H1 (cell line): ENCODE measurements around the gene ACTA2. TPM values are rescaled to one million over a fixed set of nuclear protein-coding genes. Genes with fewer than 3 reads are reported as not detected.

Experiments
- CTCF ChIA-PET: fragments of 300-600 bp; sonication (Branson Sonifier 250); formaldehyde crosslinking; loops from one replicate; lab custom pipeline; 2021; ENCODE audit not compliant: partially characterized antibody; lab: Charles Lee
- POLR2A ChIA-PET: fragments of 300-600 bp; sonication (Branson Sonifier 250); formaldehyde crosslinking; loops from one replicate; lab custom pipeline; 2021; ENCODE audit warnings: inconsistent platforms; ENCODE audit not compliant: partially characterized antibody; lab: Charles Lee
- DNase-seq, 2 experiments: peaks; one replicate each; pipeline versions ENCODE4 v3.0.0 to v3.0.0-alpha.2; 2010 to 2022; ENCODE audit warnings: low spot score in 2 of 2, low read depth in 1 of 2, mixed read lengths in 1 of 2
- FAIRE-seq: peaks from 2 replicates; lab custom pipeline; 2011; peaks lifted over from hg19 to GRCh38; lab: Jason Lieb, UNC
- H2AFZ ChIP-seq: 2 replicates; pipeline ENCODE4 v1.8.1; 2012; ENCODE audit warnings: low read length, inconsistent platforms
- H2AK5ac ChIP-seq: 2 replicates; pipeline ENCODE4 v1.6.1; 2013; ENCODE audit warnings: low read depth, low read length
- H2BK120ac ChIP-seq: replicated peaks from 2 replicates; pipeline ENCODE3; 2013; ENCODE audit warnings: low read depth, low read length, inconsistent platforms
- H2BK12ac ChIP-seq: 2 replicates; pipeline ENCODE4 v1.6.1; 2013; ENCODE audit warnings: low read depth, low read length
- H2BK15ac ChIP-seq: 2 replicates; pipeline ENCODE4 v1.6.1; 2013; ENCODE audit warnings: low read length
- H2BK20ac ChIP-seq: 2 replicates; pipeline ENCODE4 v1.6.1; 2013; ENCODE audit warnings: low read length
- H2BK5ac ChIP-seq: 2 replicates; pipeline ENCODE4 v1.6.1; 2013; ENCODE audit warnings: low read depth, low read length
- H3K14ac ChIP-seq: 2 replicates; pipeline ENCODE4 v1.6.1; 2013; ENCODE audit warnings: inconsistent platforms; ENCODE audit not compliant: insufficient read length
- H3K18ac ChIP-seq: 2 replicates; pipeline ENCODE4 v1.6.1; 2013; ENCODE audit warnings: low read length; ENCODE audit errors: extremely low read depth
- H3K23ac ChIP-seq: 2 replicates; pipeline ENCODE4 v1.6.1; 2013; ENCODE audit warnings: inconsistent platforms; ENCODE audit not compliant: insufficient read length
- H3K23me2 ChIP-seq: 2 replicates; pipeline ENCODE4 v1.6.1; 2013; ENCODE audit warnings: low read depth, low read length
- H3K27ac ChIP-seq: 2 replicates; pipeline ENCODE4 v1.6.1; 2011; ENCODE audit warnings: low read depth, low read length, inconsistent platforms
- H3K27me3 ChIP-seq, 4 experiments: replicated peaks in 1 of 4; 1 replicate in 1 of 4; 2 replicates in 3 of 4; pipeline versions ENCODE4 v1.6.1 to v1.8.1; 2011 to 2013; ENCODE audit warnings: low read length in 3 of 4, mild to moderate bottlenecking in 3 of 4, inconsistent platforms in 2 of 4, mixed read lengths in 2 of 4, moderate library complexity in 1 of 4; ENCODE audit not compliant: control insufficient read depth in 3 of 4, insufficient read depth in 3 of 4; ENCODE audit errors: extremely low read depth in 1 of 4
- H3K36me3 ChIP-seq, 4 experiments: 2 replicates each; pipeline versions ENCODE4 v1.6.1 to v1.8.1; 2011 to 2013; ENCODE audit warnings: mild to moderate bottlenecking in 4 of 4, low read length in 3 of 4, moderate library complexity in 2 of 4, control low read depth in 1 of 4, inconsistent platforms in 1 of 4; ENCODE audit not compliant: insufficient read depth in 4 of 4, control insufficient read depth in 2 of 4
- H3K4ac ChIP-seq: replicated peaks from 2 replicates; pipeline ENCODE3; 2013; ENCODE audit warnings: low read length, low read depth, mixed read lengths, inconsistent platforms; ENCODE audit not compliant: insufficient read length
- H3K4me1 ChIP-seq, 4 experiments: replicated peaks in 1 of 4; 1 replicate in 1 of 4; 2 replicates in 3 of 4; pipeline versions ENCODE4 v1.6.1 to v1.8.1; 2011 to 2013; ENCODE audit warnings: low read length in 3 of 4, inconsistent platforms in 2 of 4, mixed read lengths in 1 of 4; ENCODE audit not compliant: insufficient read depth in 4 of 4, control insufficient read depth in 3 of 4
- H3K4me2 ChIP-seq, 2 experiments: 2 replicates each; pipeline versions ENCODE4 v1.6.1 to v1.8.1; 2011 to 2013; ENCODE audit warnings: low read depth in 2 of 2, low read length in 2 of 2, control low read depth in 1 of 2, inconsistent platforms in 1 of 2, mild to moderate bottlenecking in 1 of 2; ENCODE audit not compliant: insufficient read depth in 1 of 2
- H3K4me3 ChIP-seq, 4 experiments: fragments of 200-600, 300-600 bp in 1 of 4; sonication (generic), shearing (Covaris generic), sonication (Bioruptor Twin) in 1 of 4; 2 replicates each; pipeline versions ENCODE4 v1.5.1 to v1.8.1; 2011 to 2016; ENCODE audit warnings: low read length in 4 of 4, low read depth in 3 of 4, control low read depth in 2 of 4, inconsistent platforms in 2 of 4, mild to moderate bottlenecking in 2 of 4, mixed read lengths in 1 of 4, moderate library complexity in 1 of 4; ENCODE audit not compliant: insufficient read depth in 2 of 4; ENCODE audit errors: extremely low read depth in 1 of 4
- H3K56ac ChIP-seq: replicated peaks from 2 replicates; pipeline ENCODE3; 2013; ENCODE audit warnings: low read depth, mild to moderate bottlenecking, mixed read lengths, low read length, inconsistent platforms; ENCODE audit not compliant: insufficient read length
- H3K79me1 ChIP-seq: 2 replicates; pipeline ENCODE4 v1.6.1; 2013; ENCODE audit warnings: low read depth, low read length, control low read depth
- H3K79me2 ChIP-seq, 2 experiments: 2 replicates each; pipeline versions ENCODE4 v1.6.1 to v1.8.1; 2012 to 2013; ENCODE audit warnings: low read length in 2 of 2, mild to moderate bottlenecking in 2 of 2, inconsistent platforms in 1 of 2; ENCODE audit not compliant: insufficient read depth in 2 of 2, control insufficient read depth in 1 of 2
- H3K9ac ChIP-seq, 4 experiments: replicated peaks in 1 of 4; 1 replicate in 1 of 4; 2 replicates in 3 of 4; pipeline versions ENCODE4 v1.6.1 to v1.8.1; 2011 to 2013; ENCODE audit warnings: low read depth in 3 of 4, low read length in 3 of 4, control low read depth in 2 of 4, mild to moderate bottlenecking in 2 of 4, moderate library complexity in 2 of 4, inconsistent platforms in 1 of 4; ENCODE audit errors: extremely low read depth in 1 of 4
- H3K9me3 ChIP-seq, 2 experiments: 2 replicates each; pipeline versions ENCODE4 v1.6.1 to v1.8.1; 2012 to 2013; ENCODE audit warnings: mild to moderate bottlenecking in 2 of 2, moderate library complexity in 2 of 2, control low read depth in 1 of 2, inconsistent platforms in 1 of 2, low read depth in 1 of 2, low read length in 1 of 2, mixed read lengths in 1 of 2; ENCODE audit not compliant: insufficient read depth in 2 of 2
- H4K20me1 ChIP-seq, 2 experiments: replicated peaks in 1 of 2; 2 replicates each; pipeline versions ENCODE3 to v1.8.1; 2011 to 2013; ENCODE audit warnings: inconsistent platforms in 2 of 2, low read length in 2 of 2, mild to moderate bottlenecking in 1 of 2; ENCODE audit not compliant: insufficient read depth in 2 of 2, control insufficient read depth in 1 of 2
- H4K5ac ChIP-seq: 2 replicates; pipeline ENCODE4 v1.6.1; 2013; ENCODE audit warnings: low read length, low read depth, mixed read lengths, inconsistent platforms; ENCODE audit not compliant: insufficient read length
- H4K8ac ChIP-seq: 2 replicates; pipeline ENCODE4 v1.8.0; 2013; ENCODE audit warnings: mild to moderate bottlenecking, moderate library complexity, low read length, inconsistent platforms; ENCODE audit not compliant: insufficient read depth; ENCODE audit errors: extremely low read depth
- H4K91ac ChIP-seq: replicated peaks from 2 replicates; pipeline ENCODE3; 2013; ENCODE audit warnings: low read length, mixed read lengths, inconsistent platforms; ENCODE audit not compliant: insufficient read length
- CREB1 ChIP-seq: IDR thresholded peaks from 2 replicates; pipeline ENCODE4 v1.6.1; 2012; ENCODE audit warnings: inconsistent platforms
- FOSL1 ChIP-seq: IDR thresholded peaks from 2 replicates; pipeline ENCODE4 v1.6.1; 2011; ENCODE audit warnings: mild to moderate bottlenecking, low read depth, low read length, moderate library complexity; ENCODE audit not compliant: insufficient read depth
- WGBS, 2 experiments: shearing (Covaris generic) in 1 of 2; methylation state at CpG; one replicate each; pipeline versions ENCODE4 v1.1.6 to v1.1.7; 2013 to 2015; ENCODE audit warnings: low lambda C conversion rate in 2 of 2, mixed read lengths in 2 of 2, inconsistent platforms in 1 of 2, low coverage in 1 of 2, missing lambda C conversion rate in 1 of 2; ENCODE audit not compliant: insufficient replicate concordance in 2 of 2, insufficient coverage in 1 of 2, insufficient read length in 1 of 2; ENCODE audit errors: extremely low coverage in 1 of 2, missing lambda C conversion rate in 1 of 2; 5-methylcytosine and 5-hydroxymethylcytosine counted together
- polyA plus RNA-seq, 7 experiments: library from polyadenylated mRNA; depleted of rRNA in 3 of 7; stranded (reverse) in 5 of 7; unstranded in 2 of 7; fragments of >200 nt in 5 of 7; fragments of 200-250 nt in 2 of 7; gene quantifications; 1 replicate in 5 of 7; 2 replicates in 1 of 7; 4 replicates in 1 of 7; pipeline versions ENCODE4 v1.2.1 to v1.2.3, GENCODE V29; 2011 to 2013; ENCODE audit warnings: missing spikeins in 2 of 7, mixed read lengths in 2 of 7
- total RNA-seq: library from RNA; stranded (reverse); fragmentation: NEBNext Ultra II Directional; extraction: Animal tissue kit (Norgen Biotek cat#: 25700); gene quantifications from 2 replicates; pipeline ENCODE4 v1.2.1, GENCODE V29; 2021

ACTA2 gene
- total and polyA plus RNA-seq, 2 of the 8 experiments (the other 6 are each of a cell fraction or from before 2014, with no cell fraction given), result 3.5 to 8.9 TPM

DNA sequence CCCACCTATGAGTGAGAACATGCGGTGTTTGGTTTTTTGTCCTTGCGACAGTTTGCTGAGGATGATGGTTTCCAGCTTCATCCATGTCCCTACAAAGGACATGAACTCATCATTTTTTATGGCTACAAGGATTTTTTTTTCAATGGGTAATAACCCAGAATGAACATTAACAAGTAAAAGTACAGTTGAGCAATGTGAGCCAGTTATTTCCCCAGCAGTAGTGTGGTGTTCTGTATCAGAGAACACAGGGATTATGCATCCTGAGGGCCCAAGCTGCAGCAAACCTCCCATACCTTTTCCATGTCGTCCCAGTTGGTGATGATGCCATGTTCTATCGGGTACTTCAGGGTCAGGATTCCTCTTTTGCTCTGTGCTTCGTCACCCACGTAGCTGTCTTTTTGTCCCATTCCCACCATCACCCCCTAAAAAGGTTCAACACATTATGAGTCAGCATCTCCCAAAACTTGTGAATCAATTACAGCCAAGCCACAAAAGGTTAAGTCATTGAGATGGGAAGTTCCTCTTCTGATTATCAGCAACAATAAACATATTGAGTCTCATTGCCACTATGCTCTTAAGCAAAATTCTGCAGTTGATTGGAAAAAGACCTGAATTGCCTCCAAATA is 5.5 kb downstream of the ACTA2 start:
- H3K27me3 ChIP-seq, result no peaks in the 10 kb centered on the region
- CTCF ChIA-PET, result interaction anchor here (0.9 to 2.7 kb wide), 4 partner anchors 43 to 270 kb away, joined by 3 to 8 read pairs (median 4); partner anchors contain the start of gene FAS
- no peak overlapping the region for H3K9ac ChIP-seq
- no peak overlapping the region for H2BK15ac ChIP-seq
- no peaks in the 10 kb centered on the region for H3K79me1 ChIP-seq
- 89% methylated on average over 4 of the region's 6 CpGs; no CpG with 5 or more reads in 1 of the 2 experiments for WGBS, 2 experiments
- no peak overlapping the region for H4K91ac ChIP-seq
- no peak overlapping the region for H4K5ac ChIP-seq
- no peak for FAIRE-seq
- H3K4me2 ChIP-seq, result no peak overlapping the region
- H3K79me2 ChIP-seq, result no peaks in the 10 kb centered on the region
- no peak overlapping the region for H3K18ac ChIP-seq
- H3K27ac ChIP-seq, result no peak overlapping the region
- H2BK5ac ChIP-seq, result no peak overlapping the region
- no peak overlapping the region for H2BK20ac ChIP-seq
- POLR2A ChIA-PET, result no interaction called here
- no peak overlapping the region for H3K4me3 ChIP-seq
- H3K14ac ChIP-seq, result no peak overlapping the region
- no peak overlapping the region for H3K56ac ChIP-seq
- no peak overlapping the region for H2BK12ac ChIP-seq
- no peaks in the 10 kb centered on the region for H3K9me3 ChIP-seq
- H4K8ac ChIP-seq, result no peak overlapping the region
- H3K23ac ChIP-seq, result no peak overlapping the region
- H3K4ac ChIP-seq, result no peak overlapping the region
- no peak overlapping the region for H2AFZ ChIP-seq
- H4K20me1 ChIP-seq, result no peaks in the 10 kb centered on the region
- no peaks in the 10 kb centered on the region for H3K23me2 ChIP-seq
- no peak overlapping the region for H2AK5ac ChIP-seq
- H3K4me1 ChIP-seq, result peaks cover 0 to 7% (median 0%) of the 10 kb centered on the region in 4 experiments; a peak in 1 of 7 replicates
- H3K36me3 ChIP-seq, result no peaks in the 10 kb centered on the region
- no peak for DNase-seq
- H2BK120ac ChIP-seq, result no peak overlapping the region
- TF ChIP-seq CREB1 (no peak), FOSL1 (no peak)
